ENCODE results near the gene PTPN9. TPM values are rescaled to one million over a fixed set of nuclear protein-coding genes. Genes with fewer than 3 reads are reported as not detected.

Gene PTPN9
- total and polyA plus RNA-seq, 4 experiments from 2014 or later: 15.9 to 31.7 (median 21.5) TPM

GRCh38 chr15:75425966-75426500, 153.1 kb downstream of the PTPN9 start:
- H3K4me1 Mint-ChIP-seq: peaks cover 4 to 30% (median 14%) of the 10 kb centered on the region in 4 donors
- DNase-seq: no peak
- peaks cover 16 to 53% of the 10 kb centered on the region in 2 donors for H3K36me3 Mint-ChIP-seq
- Histone ChIP-seq H3K4me3 (ENCODE audit: low read length in 2 of 2) (no peak overlapping the region), H3K4me1 (ENCODE audit: insufficient read depth, low read length) (no peaks in the 10 kb centered on the region), H3K27ac (ENCODE audit: low read depth, low read length) (no peak overlapping the region), H3K36me3 (ENCODE audit: insufficient read depth, low read length) (peaks cover 44% of the 10 kb centered on the region), H3K27me3 (ENCODE audit: insufficient read depth, low read length) (no peaks in the 10 kb centered on the region), H3K9me3 (ENCODE audit: control insufficient read depth in 1 of 2, low read length in 2 of 2) (no peaks in the 10 kb centered on the region)
- peak overlapping the region in 3 of 7 donors; percentile 10 to 42 (median 37) for H3K27ac Mint-ChIP-seq
- H3K4me3 Mint-ChIP-seq: no peak overlapping the region
- intact Hi-C loops (cut with micrococcal nuclease): no loop called here
- CTCF ChIA-PET (ENCODE audit: partially characterized antibody): no interaction called here
- POLR2A ChIA-PET (ENCODE audit: partially characterized antibody): interaction anchor here (1.9 kb wide), 1 partner anchor 25 kb away, joined by 8 read pairs; the partner anchor contains the start of gene SIN3A
- no peaks in the 10 kb centered on the region for H3K27me3 Mint-ChIP-seq
- H3K9me3 Mint-ChIP-seq: no peaks in the 10 kb centered on the region

DNA sequence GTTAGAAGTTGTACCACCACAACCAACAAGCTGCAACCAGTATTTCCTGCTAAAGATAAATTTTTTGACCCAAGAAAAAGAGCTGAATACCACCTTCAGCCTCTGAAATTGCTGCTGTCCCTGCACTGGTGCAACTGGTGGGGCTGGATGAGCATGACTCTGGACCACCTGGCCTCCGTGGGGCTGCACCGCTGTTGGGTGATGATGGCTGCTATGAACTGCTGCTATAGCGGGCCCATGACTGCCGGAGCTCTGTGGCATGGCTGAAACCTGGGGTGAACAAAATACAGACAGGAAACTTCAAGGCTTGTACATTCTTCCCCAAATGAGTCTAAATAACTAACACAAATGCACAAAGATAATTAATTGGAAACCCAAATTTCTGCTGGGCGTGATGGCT, 156.6 kb downstream of the PTPN9 start:
- Mint-ChIP-seq H3K9me3 (no peaks in the 10 kb centered on the region), H3K27me3 (no peaks in the 10 kb centered on the region), H3K27ac (peak overlapping the region in 1 of 7 donors; percentile 8), H3K36me3 (peaks cover 18 to 55% of the 10 kb centered on the region in 2 donors), H3K4me1 (peaks cover 8 to 19% (median 11%) of the 10 kb centered on the region in 4 donors), H3K4me3 (no peak overlapping the region)
- no peaks in the 10 kb centered on the region for H3K27me3 ChIP-seq (ENCODE audit: insufficient read depth, low read length)
- H3K27ac ChIP-seq (ENCODE audit: low read depth, low read length): no peak overlapping the region
- H3K36me3 ChIP-seq (ENCODE audit: insufficient read depth, low read length): peaks cover 39% of the 10 kb centered on the region
- DNase-seq: no peak
- H3K4me1 ChIP-seq (ENCODE audit: insufficient read depth, low read length): no peaks in the 10 kb centered on the region
- H3K9me3 ChIP-seq (ENCODE audit: control insufficient read depth in 1 of 2, low read length in 2 of 2): no peaks in the 10 kb centered on the region
- intact Hi-C loops (cut with micrococcal nuclease): no loop called here
- CTCF ChIA-PET (ENCODE audit: partially characterized antibody): interaction anchor here (1.4 kb wide), 1 partner anchor 30 kb away, joined by 3 read pairs; no protein-coding TSS in a partner anchor
- H3K4me3 ChIP-seq (ENCODE audit: low read length in 2 of 2): no peak overlapping the region
- POLR2A ChIA-PET (ENCODE audit: partially characterized antibody): no interaction called here

- Mint-ChIP-seq H3K9me3 (no peaks in the 10 kb centered on the region), H3K36me3 (peaks cover 18 to 52% of the 10 kb centered on the region in 2 donors), H3K4me3 (no peak overlapping the region), H3K4me1 (peaks cover 4 to 21% (median 7%) of the 10 kb centered on the region in 4 donors), H3K27me3 (no peaks in the 10 kb centered on the region), H3K27ac (no peak overlapping the region)
- no peak for DNase-seq
- H3K36me3 ChIP-seq (ENCODE audit: insufficient read depth, low read length): peaks cover 27% of the 10 kb centered on the region
- no peak overlapping the region for H3K4me3 ChIP-seq (ENCODE audit: low read length in 2 of 2)
- ChIA-PET POLR2A (ENCODE audit: partially characterized antibody) (no interaction called here), CTCF (ENCODE audit: partially characterized antibody) (interaction anchor here (0.6 to 1.6 kb wide), 3 partner anchors 18 to 389 kb away, joined by 3 read pairs; partner anchors contain the start of gene SIN3A)
- no peaks in the 10 kb centered on the region for H3K9me3 ChIP-seq (ENCODE audit: control insufficient read depth in 1 of 2, low read length in 2 of 2)
- intact Hi-C loops (cut with micrococcal nuclease): no loop called here
- H3K27me3 ChIP-seq (ENCODE audit: insufficient read depth, low read length): no peaks in the 10 kb centered on the region
- no peaks in the 10 kb centered on the region for H3K4me1 ChIP-seq (ENCODE audit: insufficient read depth, low read length)
- no peak overlapping the region for H3K27ac ChIP-seq (ENCODE audit: low read depth, low read length)
Measured at GRCh38 chr15:75420698-75421097, 158.4 kb downstream of the PTPN9 start.

DNA sequence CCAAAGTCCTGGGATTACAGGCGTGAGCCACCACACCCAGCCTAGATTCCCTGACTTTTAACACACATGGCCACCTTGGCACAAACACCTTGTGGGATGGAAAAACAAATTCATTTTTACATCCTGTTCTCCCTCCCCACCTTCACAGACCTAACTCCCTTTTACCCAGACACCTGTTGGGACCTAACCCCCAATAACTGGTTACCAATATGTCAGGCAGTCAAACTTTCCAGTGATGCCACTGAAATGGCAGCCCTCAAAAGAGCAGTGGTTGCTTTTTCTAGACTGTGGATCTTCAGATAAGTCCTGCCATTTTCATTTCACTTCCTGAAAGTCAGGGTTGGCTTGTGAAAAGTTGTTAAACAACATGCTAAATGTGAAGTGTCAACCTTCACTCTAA, 162.5 kb downstream of the PTPN9 start:
- Mint-ChIP-seq H3K4me1 (peaks cover 8 to 18% (median 11%) of the 10 kb centered on the region in 4 donors), H3K27ac (peak overlapping the region in 1 of 7 donors; percentile 60), H3K36me3 (peaks cover 28 to 65% of the 10 kb centered on the region in 2 donors), H3K4me3 (no peak overlapping the region), H3K27me3 (no peaks in the 10 kb centered on the region), H3K9me3 (no peaks in the 10 kb centered on the region)
- ChIA-PET POLR2A (ENCODE audit: partially characterized antibody) (interaction anchor here (1.8 kb wide), 1 partner anchor 49 kb away, joined by 4 read pairs; the partner anchor contains the start of gene MAN2C1), CTCF (ENCODE audit: partially characterized antibody) (no interaction called here)
- H3K9me3 ChIP-seq (ENCODE audit: control insufficient read depth in 1 of 2, low read length in 2 of 2): no peaks in the 10 kb centered on the region
- intact Hi-C loops (cut with micrococcal nuclease): no loop called here
- H3K27ac ChIP-seq (ENCODE audit: low read depth, low read length): no peak overlapping the region
- no peaks in the 10 kb centered on the region for H3K4me1 ChIP-seq (ENCODE audit: insufficient read depth, low read length)
- H3K36me3 ChIP-seq (ENCODE audit: insufficient read depth, low read length): peaks cover 30% of the 10 kb centered on the region
- no peak overlapping the region for H3K4me3 ChIP-seq (ENCODE audit: low read length in 2 of 2)
- no peak for DNase-seq
- H3K27me3 ChIP-seq (ENCODE audit: insufficient read depth, low read length): no peaks in the 10 kb centered on the region

Other genes starting within 250 kb of the PTPN9 start
- 10 to 100 TPM; 33.9 to 36.4 TPM for gene COMMD4, start 243.3 kb downstream of the PTPN9 start, total RNA-seq
- 10 to 100 TPM; 41.0 to 45.6 TPM for gene COMMD4, start 243.3 kb downstream of the PTPN9 start, polyA plus RNA-seq
- gene NEIL1, start 232.3 kb downstream of the PTPN9 start, total RNA-seq: 10 to 100 TPM; 13.0 to 16.4 TPM
- gene NEIL1, start 232.3 kb downstream of the PTPN9 start, polyA plus RNA-seq: 1 to 10 TPM; 1.5 to 2.6 TPM
- 100 to 1,000 TPM; 448 to 449 TPM for gene MAN2C1, start 210.7 kb downstream of the PTPN9 start, total RNA-seq
- gene MAN2C1, start 210.7 kb downstream of the PTPN9 start, polyA plus RNA-seq: 10 to 100 TPM; 32.2 to 38.0 TPM
- gene SIN3A, start 127.6 kb downstream of the PTPN9 start, total RNA-seq: 100 to 1,000 TPM; 128 to 134 TPM
- 10 to 100 TPM in 1 of 2 donors, 1 to 10 TPM in 1; 7.0 to 25.9 TPM for gene SIN3A, start 127.6 kb downstream of the PTPN9 start, polyA plus RNA-seq
- 10 to 100 TPM; 21.0 to 23.5 TPM for gene SNUPN, start 46.4 kb upstream of the PTPN9 start, total RNA-seq
- gene SNUPN, start 46.4 kb upstream of the PTPN9 start, polyA plus RNA-seq: 10 to 100 TPM; 25.2 to 35.2 TPM
- gene IMP3, start 60.9 kb upstream of the PTPN9 start, total RNA-seq: 10 to 100 TPM; 85.5 to 96.9 TPM
- gene IMP3, start 60.9 kb upstream of the PTPN9 start, polyA plus RNA-seq: 100 to 1,000 TPM; 191 to 211 TPM
- 1 to 10 TPM; 3.5 to 3.8 TPM for gene SNX33, start 68.6 kb upstream of the PTPN9 start, total RNA-seq
- gene SNX33, start 68.6 kb upstream of the PTPN9 start, polyA plus RNA-seq: 1 to 10 TPM in 1 of 2 donors, under 1 TPM in 1; 0.33 to 1.6 TPM
- gene CSPG4, start 133.5 kb upstream of the PTPN9 start, total RNA-seq: not detected
- gene CSPG4, start 133.5 kb upstream of the PTPN9 start, polyA plus RNA-seq: not detected

All from CD4-positive, alpha-beta memory T cell (primary cell).